ENCODE measurements around the gene ATG4D.

Gene ATG4D

DNA sequence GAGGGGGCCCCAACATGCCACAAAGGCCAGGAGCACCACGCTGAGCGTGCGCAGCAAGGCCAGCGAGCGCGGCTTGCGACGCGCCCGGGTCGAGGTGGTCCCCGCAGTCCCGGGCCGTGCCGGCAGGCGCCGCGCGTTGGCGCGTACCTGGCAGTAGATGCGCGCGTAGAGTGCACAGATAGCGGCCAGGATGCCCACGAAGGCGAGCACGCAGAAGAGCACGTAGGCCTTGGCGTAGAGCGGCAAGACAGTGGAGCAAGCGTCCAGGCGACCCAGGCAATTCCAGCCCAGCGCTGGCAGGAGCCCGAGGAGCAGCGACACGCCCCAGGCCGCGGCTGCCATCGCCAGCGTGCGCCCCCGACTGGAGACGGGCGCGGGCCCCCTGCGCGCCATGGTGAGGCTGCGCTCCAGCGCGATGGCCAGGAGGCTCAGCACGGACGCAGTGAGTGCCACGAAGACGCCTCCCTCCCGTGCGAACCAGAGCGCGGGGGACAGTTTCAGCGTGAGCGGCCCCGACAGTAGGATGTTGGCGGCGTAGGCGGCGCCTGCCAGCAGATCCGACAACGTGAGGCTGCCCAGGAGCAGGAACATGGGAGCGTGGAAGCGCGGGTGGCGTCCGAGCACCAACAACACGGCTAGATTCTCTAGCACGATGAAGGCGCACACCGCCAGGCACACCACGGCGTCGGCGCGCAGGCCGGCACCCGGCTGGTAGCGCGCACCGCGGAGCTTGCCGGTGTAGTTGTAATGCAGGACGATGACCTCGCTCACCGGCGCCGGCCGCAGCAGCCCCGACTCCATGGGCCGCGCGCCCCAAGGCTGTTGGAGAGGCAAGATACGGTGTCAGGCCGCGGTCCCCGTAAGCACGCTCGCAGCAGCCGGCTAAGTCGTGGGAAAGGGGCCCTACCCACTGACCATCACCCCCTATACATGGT lies 29.2 kb upstream of the ATG4D start:
- Histone ChIP-seq H3K27me3 (ENCODE audit: control insufficient read depth, insufficient read depth, low read length) (peaks cover 4% of the 10 kb centered on the region), H3K9ac (no peak overlapping the region)

DNA sequence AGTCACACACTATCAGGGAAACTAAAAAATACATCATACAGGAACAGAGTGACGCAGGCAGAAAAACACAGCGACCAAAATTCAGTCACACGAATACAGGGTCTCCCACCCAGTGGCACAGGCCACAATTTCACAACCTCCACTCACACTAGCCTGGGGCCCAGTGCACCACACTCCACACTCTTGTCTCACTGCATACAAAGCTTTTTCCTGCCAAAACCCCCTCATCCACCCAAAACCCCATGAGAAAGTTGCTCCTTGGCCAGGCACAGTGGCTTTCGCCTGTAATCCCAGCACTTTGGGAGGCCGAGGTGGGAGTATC lies 27.7 kb upstream of the ATG4D start:
- no peak overlapping the region for H2AFZ ChIP-seq
- H3K9me3 ChIP-seq (ENCODE audit: control insufficient read depth, low read length) = no peaks in the 10 kb centered on the region
- no peaks in the 10 kb centered on the region for H3K36me3 ChIP-seq (ENCODE audit: control insufficient read depth, insufficient read depth, low read length)
- peaks cover 4% of the 10 kb centered on the region for H3K27me3 ChIP-seq (ENCODE audit: control insufficient read depth, insufficient read depth, low read length)
- H3K4me2 ChIP-seq (ENCODE audit: low read length) = no peak overlapping the region
- TF ChIP-seq CTCF (IDR thresholded peaks at IDR 0.05) = no peak
- H3K9ac ChIP-seq = no peak overlapping the region
- H3K4me3 ChIP-seq (ENCODE audit: low read depth, low read length) = no peak overlapping the region
- no peaks in the 10 kb centered on the region for H3K79me2 ChIP-seq
- no peak overlapping the region for H3K27ac ChIP-seq
- no peaks in the 10 kb centered on the region for H3K4me1 ChIP-seq

More for the DNA sequence above, 29.2 kb upstream of the ATG4D start:
- no peaks in the 10 kb centered on the region for H3K36me3 ChIP-seq (ENCODE audit: control insufficient read depth, insufficient read depth, low read length)
- H3K27ac ChIP-seq = no peak overlapping the region
- no peak overlapping the region for H3K4me3 ChIP-seq (ENCODE audit: low read depth, low read length)
- no peak for TF ChIP-seq CTCF (IDR thresholded peaks at IDR 0.05)
- no peaks in the 10 kb centered on the region for H3K4me1 ChIP-seq
- H3K79me2 ChIP-seq = no peaks in the 10 kb centered on the region
- H3K4me2 ChIP-seq (ENCODE audit: low read length) = peak overlapping the region; percentile 22
- H2AFZ ChIP-seq = peak overlapping the region; percentile 28
- no peaks in the 10 kb centered on the region for H3K9me3 ChIP-seq (ENCODE audit: control insufficient read depth, low read length)

DNA sequence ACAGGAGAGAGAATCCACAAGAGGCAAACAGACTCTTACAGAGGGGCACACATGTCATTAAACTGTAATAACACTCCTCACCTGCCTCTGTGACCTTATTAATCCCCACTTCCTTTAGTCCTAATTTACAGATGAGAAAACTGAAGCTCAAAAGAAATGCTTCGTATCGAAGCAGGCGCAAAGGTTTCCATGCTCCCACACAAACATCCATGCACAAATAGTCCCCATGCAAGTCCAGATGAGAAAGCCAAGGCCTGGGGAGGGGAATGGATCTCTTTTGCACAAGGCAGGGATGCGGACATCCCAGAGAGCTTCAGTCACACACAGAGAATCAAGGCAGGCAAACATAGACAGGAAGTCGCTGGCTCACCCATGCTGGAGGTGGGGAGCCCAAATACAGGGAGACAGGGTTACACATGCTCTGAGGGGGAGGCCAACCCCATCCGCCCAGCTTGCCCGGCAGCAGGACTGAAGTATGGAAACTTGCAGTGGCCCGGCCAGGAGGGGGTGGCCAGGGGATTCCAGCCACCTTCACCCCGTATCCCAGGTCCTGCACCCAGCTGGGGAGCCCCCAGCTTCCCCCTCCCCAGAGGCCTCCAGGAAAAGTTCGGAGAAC lies 26.9 kb upstream of the ATG4D start:
- H3K27me3 ChIP-seq (ENCODE audit: control insufficient read depth, insufficient read depth, low read length) = peaks cover 4% of the 10 kb centered on the region
- no peak overlapping the region for H3K9ac ChIP-seq
- no peak overlapping the region for H3K27ac ChIP-seq
- H3K36me3 ChIP-seq (ENCODE audit: control insufficient read depth, insufficient read depth, low read length) = no peaks in the 10 kb centered on the region
- no peak overlapping the region for H2AFZ ChIP-seq
- no peaks in the 10 kb centered on the region for H3K9me3 ChIP-seq (ENCODE audit: control insufficient read depth, low read length)
- H3K4me2 ChIP-seq (ENCODE audit: low read length) = peak overlapping the region; percentile 49
- no peaks in the 10 kb centered on the region for H3K79me2 ChIP-seq
- no peak overlapping the region for H3K4me3 ChIP-seq (ENCODE audit: low read depth, low read length)
- no peak for TF ChIP-seq CTCF (IDR thresholded peaks at IDR 0.05)
- no peaks in the 10 kb centered on the region for H3K4me1 ChIP-seq

GRCh38 chr19:10517361-10517759 lies 26.3 kb upstream of the ATG4D start, which contains the start of gene S1PR5:
Gene S1PR5, minus strand, starts transcription at chr19:10517447. Its CDS starts 2,436 bp downstream, at chr19:10515011.
- Histone ChIP-seq H3K4me2 (ENCODE audit: low read length) (peak within 1 kb of the TSS; percentile 55), H3K9ac (no peak within 1 kb of the TSS), H3K36me3 (ENCODE audit: control insufficient read depth, insufficient read depth, low read length) (no peaks in the 10 kb centered on the region), H3K4me3 (ENCODE audit: low read depth, low read length) (peak within 1 kb of the TSS; percentile 39), H3K79me2 (no peaks in the 10 kb centered on the region), H3K27me3 (ENCODE audit: control insufficient read depth, insufficient read depth, low read length) (peaks cover 4% of the 10 kb centered on the region), H3K27ac (no peak within 1 kb of the TSS), H2AFZ (no peak within 1 kb of the TSS), H3K4me1 (no peaks in the 10 kb centered on the region), H3K9me3 (ENCODE audit: control insufficient read depth, low read length) (no peaks in the 10 kb centered on the region)
- TF ChIP-seq CTCF (IDR thresholded peaks at IDR 0.05) = no peak
